Measurements from ENCODE around the gene PACS2.
"Not testable (repeated sequence)": the region's sequence is repeated elsewhere in the genome, so short reads cannot be mapped to it uniquely, and the experiment has no call there.

Gene PACS2

GRCh38 chr14:105292826-105293711 is 21.5 kb upstream of the PACS2 start:
- Histone ChIP-seq H3K9me3 (replicated peaks; ENCODE audit: low read length) (no peaks in the 10 kb centered on the region), H3K4me3 (ENCODE audit: low read length) (no peak overlapping the region), H3K9ac (ENCODE audit: low read depth, low read length) (no peak overlapping the region), H3K27me3 (ENCODE audit: control insufficient read depth, insufficient read depth, low read length) (no peaks in the 10 kb centered on the region), H3K36me3 (ENCODE audit: insufficient read depth, low read length) (no peaks in the 10 kb centered on the region), H3K4me1 (ENCODE audit: control insufficient read depth, insufficient read depth, low read length) (peaks cover 6% of the 10 kb centered on the region), H3K4me2 (ENCODE audit: low read length) (no peak overlapping the region)

GRCh38 chr14:105294142-105294597 is 20.4 kb upstream of the PACS2 start:
- peak overlapping the region; percentile 31 for H3K4me2 ChIP-seq (ENCODE audit: low read length)
- H3K27me3 ChIP-seq (ENCODE audit: control insufficient read depth, insufficient read depth, low read length) = no peaks in the 10 kb centered on the region
- peaks cover 6% of the 10 kb centered on the region for H3K4me1 ChIP-seq (ENCODE audit: control insufficient read depth, insufficient read depth, low read length)
- H3K9ac ChIP-seq (ENCODE audit: low read depth, low read length) = no peak overlapping the region
- no peak overlapping the region for H3K4me3 ChIP-seq (ENCODE audit: low read length)
- no peaks in the 10 kb centered on the region for H3K9me3 ChIP-seq (replicated peaks; ENCODE audit: low read length)
- no peaks in the 10 kb centered on the region for H3K36me3 ChIP-seq (ENCODE audit: insufficient read depth, low read length)

GRCh38 chr14:105297311-105297710 is 17.2 kb upstream of the PACS2 start:
- H3K4me3 ChIP-seq (ENCODE audit: low read length); H3K36me3 ChIP-seq (ENCODE audit: insufficient read depth, low read length); H3K9me3 ChIP-seq (replicated peaks; ENCODE audit: low read length); H3K27me3 ChIP-seq (ENCODE audit: control insufficient read depth, insufficient read depth, low read length); H3K4me2 ChIP-seq (ENCODE audit: low read length); H3K9ac ChIP-seq (ENCODE audit: low read depth, low read length): not testable (repeated sequence)
- peaks cover 11% of the 10 kb centered on the region for H3K4me1 ChIP-seq (ENCODE audit: control insufficient read depth, insufficient read depth, low read length)

- Histone ChIP-seq H3K4me1 (ENCODE audit: control insufficient read depth, insufficient read depth, low read length) (peaks cover 4% of the 10 kb centered on the region), H3K9me3 (replicated peaks; ENCODE audit: low read length) (no peaks in the 10 kb centered on the region), H3K9ac (ENCODE audit: low read depth, low read length) (peak overlapping the region; percentile 97), H3K4me3 (ENCODE audit: low read length) (peak overlapping the region; percentile 99), H3K36me3 (ENCODE audit: insufficient read depth, low read length) (no peaks in the 10 kb centered on the region), H3K27me3 (ENCODE audit: control insufficient read depth, insufficient read depth, low read length) (no peaks in the 10 kb centered on the region), H3K4me2 (ENCODE audit: low read length) (peak overlapping the region; percentile 95)
Observed at GRCh38 chr14:105299654-105300541, 14.7 kb upstream of the PACS2 start.

GRCh38 chr14:105300542-105301102 is 13.9 kb upstream of the PACS2 start, which contains the start of gene BRF1:
BRF1 (minus strand) TSS chr14:105301001; CDS start chr14:105300629, 372 bp downstream.
- Histone ChIP-seq H3K9me3 (replicated peaks; ENCODE audit: low read length) (no peaks in the 10 kb centered on the region), H3K4me1 (ENCODE audit: control insufficient read depth, insufficient read depth, low read length) (peaks cover 4% of the 10 kb centered on the region), H3K4me2 (ENCODE audit: low read length) (peak within 1 kb of the TSS; percentile 95)

GRCh38 chr14:105301103-105301914 is 13.2 kb upstream of the PACS2 start:
- Histone ChIP-seq H3K4me3 (ENCODE audit: low read length) (peak overlapping the region; percentile 99), H3K9ac (ENCODE audit: low read depth, low read length) (peak overlapping the region; percentile 97), H3K4me2 (ENCODE audit: low read length) (peak overlapping the region; percentile 95), H3K27me3 (ENCODE audit: control insufficient read depth, insufficient read depth, low read length) (no peaks in the 10 kb centered on the region), H3K36me3 (ENCODE audit: insufficient read depth, low read length) (no peaks in the 10 kb centered on the region), H3K9me3 (replicated peaks; ENCODE audit: low read length) (no peaks in the 10 kb centered on the region), H3K4me1 (ENCODE audit: control insufficient read depth, insufficient read depth, low read length) (peaks cover 4% of the 10 kb centered on the region)

More at GRCh38 chr14:105300542-105301102, 13.9 kb upstream of the PACS2 start, which contains the start of gene BRF1:
- H3K9ac ChIP-seq (ENCODE audit: low read depth, low read length) = peak within 1 kb of the TSS; percentile 97
- H3K4me3 ChIP-seq (ENCODE audit: low read length) = peak within 1 kb of the TSS; percentile 99
- no peaks in the 10 kb centered on the region for H3K27me3 ChIP-seq (ENCODE audit: control insufficient read depth, insufficient read depth, low read length)
- H3K36me3 ChIP-seq (ENCODE audit: insufficient read depth, low read length) = no peaks in the 10 kb centered on the region

GRCh38 chr14:105301915-105302249 is 12.7 kb upstream of the PACS2 start:
- H3K4me2 ChIP-seq (ENCODE audit: low read length) = peak overlapping the region; percentile 95
- not testable (repeated sequence) for H3K4me1 ChIP-seq (ENCODE audit: control insufficient read depth, insufficient read depth, low read length); H3K36me3 ChIP-seq (ENCODE audit: insufficient read depth, low read length); H3K9me3 ChIP-seq (replicated peaks; ENCODE audit: low read length); H3K9ac ChIP-seq (ENCODE audit: low read depth, low read length); H3K27me3 ChIP-seq (ENCODE audit: control insufficient read depth, insufficient read depth, low read length)
- H3K4me3 ChIP-seq (ENCODE audit: low read length) = peak overlapping the region; percentile 99

- no peaks in the 10 kb centered on the region for H3K36me3 ChIP-seq (ENCODE audit: insufficient read depth, low read length)
- peaks cover 4% of the 10 kb centered on the region for H3K4me1 ChIP-seq (ENCODE audit: control insufficient read depth, insufficient read depth, low read length)
- no peak overlapping the region for H3K4me3 ChIP-seq (ENCODE audit: low read length)
- H3K4me2 ChIP-seq (ENCODE audit: low read length) = no peak overlapping the region
- no peaks in the 10 kb centered on the region for H3K27me3 ChIP-seq (ENCODE audit: control insufficient read depth, insufficient read depth, low read length)
- no peak overlapping the region for H3K9ac ChIP-seq (ENCODE audit: low read depth, low read length)
- no peaks in the 10 kb centered on the region for H3K9me3 ChIP-seq (replicated peaks; ENCODE audit: low read length)
Observed at GRCh38 chr14:105303949-105304348, 10.6 kb upstream of the PACS2 start.

GRCh38 chr14:105304565-105304964 is 10.0 kb upstream of the PACS2 start:
- Histone ChIP-seq H3K27me3 (ENCODE audit: control insufficient read depth, insufficient read depth, low read length) (no peaks in the 10 kb centered on the region), H3K9me3 (replicated peaks; ENCODE audit: low read length) (no peaks in the 10 kb centered on the region), H3K4me1 (ENCODE audit: control insufficient read depth, insufficient read depth, low read length) (peaks cover 4% of the 10 kb centered on the region), H3K4me2 (ENCODE audit: low read length) (no peak overlapping the region), H3K4me3 (ENCODE audit: low read length) (no peak overlapping the region), H3K36me3 (ENCODE audit: insufficient read depth, low read length) (no peaks in the 10 kb centered on the region), H3K9ac (ENCODE audit: low read depth, low read length) (no peak overlapping the region)

GRCh38 chr14:105305345-105305744 is 9.2 kb upstream of the PACS2 start:
- H3K27me3 ChIP-seq (ENCODE audit: control insufficient read depth, insufficient read depth, low read length) = no peaks in the 10 kb centered on the region
- no peaks in the 10 kb centered on the region for H3K9me3 ChIP-seq (replicated peaks; ENCODE audit: low read length)
- H3K4me2 ChIP-seq (ENCODE audit: low read length) = no peak overlapping the region
- no peaks in the 10 kb centered on the region for H3K4me1 ChIP-seq (ENCODE audit: control insufficient read depth, insufficient read depth, low read length)
- H3K4me3 ChIP-seq (ENCODE audit: low read length) = no peak overlapping the region
- no peaks in the 10 kb centered on the region for H3K36me3 ChIP-seq (ENCODE audit: insufficient read depth, low read length)
- H3K9ac ChIP-seq (ENCODE audit: low read depth, low read length) = no peak overlapping the region
